Measurements from ENCODE around the gene MPV17L.
"Not testable (repeated sequence)": the region's sequence is repeated elsewhere in the genome, so short reads cannot be mapped to it uniquely, and the experiment has no call there.

DNA sequence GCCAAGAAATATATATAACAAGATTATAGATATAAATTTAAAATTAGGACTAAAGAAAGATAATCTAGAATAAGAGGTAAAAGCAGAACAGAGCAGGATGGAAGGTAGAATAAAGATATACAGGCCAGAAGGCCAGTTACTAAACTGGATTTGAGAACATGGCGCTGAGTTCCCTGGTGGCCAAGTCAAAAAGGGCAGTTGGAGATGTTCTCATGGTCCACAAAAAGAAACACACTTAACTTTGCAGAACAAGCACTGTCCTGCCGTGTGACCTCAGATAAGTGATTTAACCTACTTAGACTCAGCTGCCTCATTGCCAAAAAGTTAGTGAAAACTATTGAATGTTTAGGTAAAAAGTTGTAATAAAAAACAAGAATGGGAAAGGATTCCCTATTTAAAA lies 40.7 kb upstream of the MPV17L start:
- not testable (repeated sequence) for TF ChIP-seq POLR2A (IDR thresholded peaks at IDR 0.05)
- TF ChIP-seq, protein P1, sequence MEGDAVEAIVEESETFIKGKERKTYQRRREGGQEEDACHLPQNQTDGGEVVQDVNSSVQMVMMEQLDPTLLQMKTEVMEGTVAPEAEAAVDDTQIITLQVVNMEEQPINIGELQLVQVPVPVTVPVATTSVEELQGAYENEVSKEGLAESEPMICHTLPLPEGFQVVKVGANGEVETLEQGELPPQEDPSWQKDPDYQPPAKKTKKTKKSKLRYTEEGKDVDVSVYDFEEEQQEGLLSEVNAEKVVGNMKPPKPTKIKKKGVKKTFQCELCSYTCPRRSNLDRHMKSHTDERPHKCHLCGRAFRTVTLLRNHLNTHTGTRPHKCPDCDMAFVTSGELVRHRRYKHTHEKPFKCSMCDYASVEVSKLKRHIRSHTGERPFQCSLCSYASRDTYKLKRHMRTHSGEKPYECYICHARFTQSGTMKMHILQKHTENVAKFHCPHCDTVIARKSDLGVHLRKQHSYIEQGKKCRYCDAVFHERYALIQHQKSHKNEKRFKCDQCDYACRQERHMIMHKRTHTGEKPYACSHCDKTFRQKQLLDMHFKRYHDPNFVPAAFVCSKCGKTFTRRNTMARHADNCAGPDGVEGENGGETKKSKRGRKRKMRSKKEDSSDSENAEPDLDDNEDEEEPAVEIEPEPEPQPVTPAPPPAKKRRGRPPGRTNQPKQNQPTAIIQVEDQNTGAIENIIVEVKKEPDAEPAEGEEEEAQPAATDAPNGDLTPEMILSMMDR (IDR thresholded peaks at IDR 0.05): not testable (repeated sequence)

Measured in right lobe of liver (tissue), 4 donors.